Measurements from ENCODE around the gene GSX2. TPM values are rescaled to one million over a fixed set of nuclear protein-coding genes. Genes with fewer than 3 reads are reported as not detected.
A peak's percentile ranks its signal among the peaks of the same experiment; 100 is the strongest.

GSX2 gene
- total and polyA plus RNA-seq, 2 of the 4 experiments (the other 2 are of a cell fraction) = not detected

DNA sequence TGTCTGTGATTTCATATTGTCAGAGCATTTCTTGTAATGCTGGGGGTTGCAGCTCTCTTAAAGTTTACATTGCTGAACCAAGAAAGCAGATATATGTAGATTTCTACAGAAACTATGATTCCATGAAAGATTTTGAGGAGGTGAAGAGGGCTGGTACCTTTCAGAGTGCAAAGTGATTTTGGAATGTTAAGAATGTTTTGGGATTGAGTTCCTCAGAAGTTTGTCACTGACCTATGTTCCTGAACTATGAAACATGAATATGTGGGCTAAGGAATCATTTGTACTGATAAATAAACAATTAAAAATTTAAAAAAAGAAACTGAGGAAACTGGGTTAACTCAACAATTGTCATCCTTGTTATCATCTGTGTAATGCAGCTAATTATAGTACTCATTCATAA lies 23.3 kb upstream of the GSX2 start:
- intact Hi-C loops (cut with micrococcal nuclease) = no loop called here
- H3K9me1 ChIP-seq (ENCODE audit: insufficient read depth, low read length) = peaks cover 12% of the 10 kb centered on the region
- POLR2A ChIA-PET (ENCODE audit: unreplicated experiment) = interaction anchor here (0.6 kb wide), 1 partner anchor 62 kb away, joined by 4 read pairs; no protein-coding TSS in a partner anchor
- peak overlapping the region; percentile 31; the same call in 1 of the 2 replicates for H3K56ac ChIP-seq (ENCODE audit: extremely low read depth, insufficient read depth, low read length)
- H3K14ac ChIP-seq (replicated peaks; ENCODE audit: low read depth, low read length) = peak overlapping the region; percentile 0; the same call in 1 of the 2 replicates
- no peak overlapping the region for H2AK5ac ChIP-seq (ENCODE audit: low read depth, low read length)
- no TSS peak for BruUV-seq (replicated peaks)
- peaks cover 12% of the 10 kb centered on the region for H3K4me1 ChIP-seq (ENCODE audit: control insufficient read depth, insufficient read depth, low read length)
- H2BK5ac ChIP-seq (ENCODE audit: low read depth, low read length, poor library complexity, severe bottlenecking) = peak overlapping the region; percentile 64
- peak overlapping the region; percentile 64; the same call in 1 of the 2 replicates for H3K4ac ChIP-seq (ENCODE audit: low read depth, low read length)
- H3K27me3 ChIP-seq (ENCODE audit: control insufficient read depth, insufficient read depth, low read length) = no peaks in the 10 kb centered on the region
- dilution Hi-C loops (cut with HindIII; ENCODE audit: low sequenced_read_pairs, unreplicated experiment) = no loop called here
- H3K36me3 ChIP-seq (ENCODE audit: control insufficient read depth, insufficient read depth, low read length) = no peaks in the 10 kb centered on the region
- TF ChIP-seq, protein P1, sequence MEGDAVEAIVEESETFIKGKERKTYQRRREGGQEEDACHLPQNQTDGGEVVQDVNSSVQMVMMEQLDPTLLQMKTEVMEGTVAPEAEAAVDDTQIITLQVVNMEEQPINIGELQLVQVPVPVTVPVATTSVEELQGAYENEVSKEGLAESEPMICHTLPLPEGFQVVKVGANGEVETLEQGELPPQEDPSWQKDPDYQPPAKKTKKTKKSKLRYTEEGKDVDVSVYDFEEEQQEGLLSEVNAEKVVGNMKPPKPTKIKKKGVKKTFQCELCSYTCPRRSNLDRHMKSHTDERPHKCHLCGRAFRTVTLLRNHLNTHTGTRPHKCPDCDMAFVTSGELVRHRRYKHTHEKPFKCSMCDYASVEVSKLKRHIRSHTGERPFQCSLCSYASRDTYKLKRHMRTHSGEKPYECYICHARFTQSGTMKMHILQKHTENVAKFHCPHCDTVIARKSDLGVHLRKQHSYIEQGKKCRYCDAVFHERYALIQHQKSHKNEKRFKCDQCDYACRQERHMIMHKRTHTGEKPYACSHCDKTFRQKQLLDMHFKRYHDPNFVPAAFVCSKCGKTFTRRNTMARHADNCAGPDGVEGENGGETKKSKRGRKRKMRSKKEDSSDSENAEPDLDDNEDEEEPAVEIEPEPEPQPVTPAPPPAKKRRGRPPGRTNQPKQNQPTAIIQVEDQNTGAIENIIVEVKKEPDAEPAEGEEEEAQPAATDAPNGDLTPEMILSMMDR (conservative IDR thresholded peaks at IDR 0.05; ENCODE audit: low read depth, low read length) = no peak
- TF ChIP-seq SMC3 (IDR thresholded peaks at IDR 0.05; ENCODE audit: low read depth, low read length) (no peak), BHLHE40 (IDR thresholded peaks at IDR 0.05; ENCODE audit: low read depth, low read length) (no peak), MAZ (IDR thresholded peaks at IDR 0.05; ENCODE audit: borderline replicate concordance, low read depth, low read length) (no peak), POLR2A (IDR thresholded peaks at IDR 0.05; ENCODE audit: low read depth, low read length) (no peak), MAFK (IDR thresholded peaks at IDR 0.05; ENCODE audit: low read depth, low read length) (no peak), FOS (IDR thresholded peaks at IDR 0.05; ENCODE audit: low read depth, low read length) (no peak), MXI1 (IDR thresholded peaks at IDR 0.05; ENCODE audit: borderline replicate concordance, low read depth, low read length) (no peak), CHD1 (IDR thresholded peaks at IDR 0.05; ENCODE audit: low read depth, low read length) (no peak), RAD21 (IDR thresholded peaks at IDR 0.05; ENCODE audit: low read length) (no peak), RFX5 (IDR thresholded peaks at IDR 0.05; ENCODE audit: low read depth, low read length) (no peak), RCOR1 (IDR thresholded peaks at IDR 0.05; ENCODE audit: insufficient replicate concordance, low read length) (no peak), NFE2L2 (IDR thresholded peaks at IDR 0.05; ENCODE audit: low read depth, low read length) (no peak), USF2 (IDR thresholded peaks at IDR 0.05; ENCODE audit: low read depth, low read length) (no peak), CEBPB (IDR thresholded peaks at IDR 0.05; ENCODE audit: low read depth, low read length) (no peak), ELK1 (IDR thresholded peaks at IDR 0.05; ENCODE audit: borderline replicate concordance, low read depth, low read length) (no peak)
- H3K18ac ChIP-seq (ENCODE audit: low read depth, low read length) = no peak overlapping the region
- no peak overlapping the region for H2AFZ ChIP-seq (replicated peaks; ENCODE audit: low read length, poor library complexity)
- peak overlapping the region; percentile 5; the same call in 1 of the 2 replicates for H4K91ac ChIP-seq (ENCODE audit: insufficient read depth, low read depth, low read length)
- peaks cover 0 to 16% of the 10 kb centered on the region in 2 experiments; a peak in 2 of 4 replicates for H3K79me1 ChIP-seq (ENCODE audit: low read depth in 1 of 2, low read length in 2 of 2)
- CTCF ChIA-PET = interaction anchor here (0.9 kb wide), 1 partner anchor 13 kb away, joined by 4 read pairs; no protein-coding TSS in a partner anchor
- ATAC-seq (ENCODE audit: low read depth) (peak; percentile 72), DNase-seq (peak; percentile 39)
- no peak overlapping the region for H4K5ac ChIP-seq (ENCODE audit: low read depth, low read length)
- H2BK120ac ChIP-seq (ENCODE audit: low read depth, low read length) = peak overlapping the region; percentile 82
- no peak overlapping the region for H3K23ac ChIP-seq (ENCODE audit: low read depth, low read length)
- peak overlapping the region; percentile 41; the same call in 2 of the 3 replicates for H2BK15ac ChIP-seq (ENCODE audit: low read depth, low read length)
- H3K4me2 ChIP-seq (ENCODE audit: low read depth, low read length) = no peak overlapping the region; the same call in 1 of the 2 replicates
- peak overlapping the region; percentile 58 for H2BK20ac ChIP-seq (ENCODE audit: low read depth, low read length)
- no peak overlapping the region for H2AK9ac ChIP-seq (replicated peaks; ENCODE audit: low read depth, low read length, poor library complexity)
- H3K4me3 ChIP-seq (ENCODE audit: insufficient read depth, low read depth, low read length) = no peak overlapping the region
- H3K9me3 ChIP-seq (ENCODE audit: control insufficient read depth, insufficient read depth, low read length) = no peaks in the 10 kb centered on the region
- in situ Hi-C loops (cut with MboI; ENCODE audit: low sequenced_read_pairs) = no loop called here
- no peaks in the 10 kb centered on the region for H4K20me1 ChIP-seq (ENCODE audit: insufficient read depth, low read length)
- no peak overlapping the region for H3K9ac ChIP-seq (ENCODE audit: low read depth, low read length)
- H3K27ac ChIP-seq (ENCODE audit: insufficient read depth, low read length) = peak overlapping the region; percentile 25; the same call in 1 of the 2 replicates
- peak overlapping the region in 1 of 2 experiments; percentile 16; a peak in 1 of 4 replicates for H4K8ac ChIP-seq (ENCODE audit: low read depth in 2 of 2, low read length in 2 of 2)

Measured in IMR-90 (cell line).